Omental fat pad (tissue), 4 donors: ENCODE results near the gene PLEKHJ1. TPM values are rescaled to one million over a fixed set of nuclear protein-coding genes. Genes with fewer than 3 reads are reported as not detected.
"Not testable (repeated sequence)": the region's sequence is repeated elsewhere in the genome, so short reads cannot be mapped to it uniquely, and the experiment has no call there.

Source experiments
- ATAC-seq: fragments of 150-250 bp; one replicate; pipeline ENCODE4 v1.9.1; 2016; ENCODE audit warnings: mild to moderate bottlenecking, moderate library complexity; ENCODE audit not compliant: low FRiP score
- DNase-seq: peaks from one replicate; pipeline ENCODE4 v3.0.0-alpha.2; 2019; ENCODE audit warnings: low spot score
- total RNA-seq, 4 donors: library from RNA; depleted of rRNA; stranded (reverse); fragments of >200 nt; gene quantifications; one replicate each; pipeline ENCODE4 v1.1.0, GENCODE V29; 2016
- TF ChIP-seq, protein P1 (sequence below), 3 donors: fragments of 450-650 bp; IDR thresholded peaks; one replicate each; pipeline ENCODE4 v1.5.1; 2016 to 2017; ENCODE audit warnings: antibody characterized with exemption in 3 of 3, mild to moderate bottlenecking in 3 of 3, moderate library complexity in 2 of 3

The PLEKHJ1 gene
- total RNA-seq, 4 donors from 2014 or later = 45.0 to 67.5 (median 52.3) TPM

DNA sequence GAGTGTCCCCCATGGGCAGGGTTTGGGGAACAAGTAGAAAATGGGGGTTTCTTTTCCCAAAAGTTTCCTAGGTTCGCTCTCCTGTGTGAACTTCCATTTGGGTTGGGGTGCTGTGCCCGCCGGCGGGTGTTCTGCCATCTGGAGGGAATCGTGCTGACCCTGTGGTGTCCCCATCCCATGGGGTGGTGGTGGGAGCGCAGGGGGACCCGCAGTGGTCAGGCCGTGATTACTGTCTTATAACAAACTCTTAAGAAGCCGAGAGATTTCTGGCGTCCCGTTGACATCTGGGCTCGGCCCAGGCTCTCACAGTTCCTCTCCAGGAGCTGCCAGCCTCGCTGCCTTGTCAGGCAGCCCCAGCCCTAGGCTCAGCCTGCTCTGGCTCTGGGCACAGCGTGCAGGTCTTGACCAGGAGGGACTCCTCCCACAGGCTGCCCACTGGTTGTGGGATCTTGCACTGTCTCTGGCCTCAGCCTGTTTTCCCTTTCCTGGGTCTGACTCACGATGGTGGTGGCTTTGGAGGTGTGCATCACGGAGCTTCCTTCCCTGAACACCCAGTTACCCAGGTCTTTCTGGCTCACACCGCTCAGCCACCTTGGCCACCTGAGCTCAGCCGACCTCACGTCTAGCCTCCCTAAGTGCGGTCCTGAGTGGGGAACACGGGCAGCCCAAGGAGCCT lies 34.5 kb downstream of the PLEKHJ1 start:
- TF ChIP-seq, protein P1, sequence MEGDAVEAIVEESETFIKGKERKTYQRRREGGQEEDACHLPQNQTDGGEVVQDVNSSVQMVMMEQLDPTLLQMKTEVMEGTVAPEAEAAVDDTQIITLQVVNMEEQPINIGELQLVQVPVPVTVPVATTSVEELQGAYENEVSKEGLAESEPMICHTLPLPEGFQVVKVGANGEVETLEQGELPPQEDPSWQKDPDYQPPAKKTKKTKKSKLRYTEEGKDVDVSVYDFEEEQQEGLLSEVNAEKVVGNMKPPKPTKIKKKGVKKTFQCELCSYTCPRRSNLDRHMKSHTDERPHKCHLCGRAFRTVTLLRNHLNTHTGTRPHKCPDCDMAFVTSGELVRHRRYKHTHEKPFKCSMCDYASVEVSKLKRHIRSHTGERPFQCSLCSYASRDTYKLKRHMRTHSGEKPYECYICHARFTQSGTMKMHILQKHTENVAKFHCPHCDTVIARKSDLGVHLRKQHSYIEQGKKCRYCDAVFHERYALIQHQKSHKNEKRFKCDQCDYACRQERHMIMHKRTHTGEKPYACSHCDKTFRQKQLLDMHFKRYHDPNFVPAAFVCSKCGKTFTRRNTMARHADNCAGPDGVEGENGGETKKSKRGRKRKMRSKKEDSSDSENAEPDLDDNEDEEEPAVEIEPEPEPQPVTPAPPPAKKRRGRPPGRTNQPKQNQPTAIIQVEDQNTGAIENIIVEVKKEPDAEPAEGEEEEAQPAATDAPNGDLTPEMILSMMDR (IDR thresholded peaks at IDR 0.05) = no peak
- DNase-seq = no peak
- no peak for ATAC-seq

DNA sequence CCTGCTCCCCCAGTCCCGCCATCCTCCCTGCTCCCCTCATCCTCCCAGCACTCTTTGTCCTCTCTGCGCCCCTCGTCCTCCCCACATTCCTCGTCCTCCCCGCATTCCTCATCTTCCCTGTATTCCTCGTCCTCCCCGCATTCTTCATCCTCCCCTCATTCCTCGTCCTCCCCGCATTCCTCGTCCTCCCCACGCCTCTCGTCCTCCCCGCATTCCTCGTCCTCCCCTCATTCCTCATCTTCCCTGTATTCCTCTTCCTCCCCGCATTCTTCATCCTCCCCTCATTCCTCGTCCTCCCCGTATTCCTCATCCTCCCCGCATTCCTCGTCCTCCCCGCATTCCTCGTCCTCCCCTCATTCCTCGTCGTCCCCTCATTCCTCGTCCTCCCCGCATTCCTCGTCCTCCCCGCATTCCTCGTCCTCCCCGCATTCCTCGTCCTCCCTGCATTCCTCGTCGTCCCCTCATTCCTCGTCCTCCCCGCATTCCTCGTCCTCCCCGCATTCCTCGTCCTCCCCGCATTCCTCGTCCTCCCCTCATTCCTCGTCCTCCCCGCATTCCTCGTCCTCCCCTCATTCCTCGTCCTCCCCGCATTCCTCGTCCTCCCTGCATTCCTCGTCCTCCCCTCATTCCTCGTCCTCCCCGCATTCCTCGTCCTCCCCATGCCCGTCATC lies 35.4 kb downstream of the PLEKHJ1 start:
- ATAC-seq, DNase-seq: not testable (repeated sequence)

- TF ChIP-seq, protein P1 (IDR thresholded peaks at IDR 0.05) = no peak
- ATAC-seq (no peak), DNase-seq (no peak)
Measured at GRCh38 chr19:2199861-2200623, 36.1 kb downstream of the PLEKHJ1 start.

DNA sequence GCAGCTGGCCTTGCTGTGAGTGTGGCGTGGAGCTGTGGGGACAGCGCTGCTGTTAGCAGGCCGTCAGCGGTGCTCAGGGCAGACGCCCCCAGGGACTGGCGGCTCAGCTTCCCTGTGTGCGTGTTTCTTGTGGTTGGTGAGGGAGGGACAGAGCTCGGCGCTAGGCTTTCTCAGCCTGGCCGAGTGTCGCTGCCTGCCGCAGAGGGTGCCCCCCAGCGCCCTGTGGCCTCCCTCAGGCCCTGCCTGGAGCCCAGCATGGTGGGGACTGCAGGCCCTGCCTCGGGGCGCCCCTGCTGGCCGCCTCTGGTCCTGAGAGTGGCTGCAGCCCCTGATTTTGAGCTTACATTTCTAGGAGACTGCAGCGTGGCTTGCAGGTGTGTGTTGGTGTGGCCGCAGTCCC lies 36.9 kb downstream of the PLEKHJ1 start:
- DNase-seq (no peak), ATAC-seq (no peak)
- TF ChIP-seq, protein P1 (IDR thresholded peaks at IDR 0.05) = no peak

GRCh38 chr19:2198317-2198716 lies 37.8 kb downstream of the PLEKHJ1 start:
- TF ChIP-seq, protein P1 (IDR thresholded peaks at IDR 0.05) = no peak
- DNase-seq (no peak), ATAC-seq (no peak)

DNA sequence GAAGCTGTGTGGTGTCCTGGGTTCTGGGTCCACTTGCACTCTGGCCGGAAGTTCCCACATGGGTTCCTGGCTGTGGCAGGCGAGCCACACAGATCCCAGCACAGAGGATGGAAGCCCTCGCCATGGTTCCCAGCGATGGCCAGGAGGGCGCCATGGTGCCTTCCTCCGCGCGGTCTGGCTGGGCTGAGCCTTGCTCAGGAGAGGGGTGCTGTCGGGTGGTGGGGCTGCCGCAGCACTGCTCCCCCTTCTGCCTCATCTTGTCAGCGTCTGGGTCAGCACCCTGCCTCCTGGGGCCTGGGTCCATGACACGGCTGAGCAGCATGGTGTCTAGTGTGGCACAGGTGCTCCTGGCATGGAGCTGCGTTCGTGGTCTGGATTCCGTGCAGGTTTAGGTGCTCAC lies 38.9 kb downstream of the PLEKHJ1 start:
- TF ChIP-seq, protein P1 (IDR thresholded peaks at IDR 0.05) = no peak
- ATAC-seq (no peak), DNase-seq (no peak)

GRCh38 chr19:2195914-2196313 lies 40.2 kb downstream of the PLEKHJ1 start:
- no peak for DNase-seq
- TF ChIP-seq, protein P1 (IDR thresholded peaks at IDR 0.05) = no peak
- ATAC-seq = no peak
